ENCODE measurements around the gene TEAD4. TPM values are rescaled to one million over a fixed set of nuclear protein-coding genes. Genes with fewer than 3 reads are reported as not detected.
A peak's percentile ranks its signal among the peaks of the same experiment; 100 is the strongest.

The TEAD4 gene
- total RNA-seq, 1 experiment from 2014 or later = 33.8 TPM

- peak; percentile 45 for DNase-seq (ENCODE audit: unreplicated experiment)
- H3K36me3 Mint-ChIP-seq (ENCODE audit: insufficient read depth, unreplicated experiment) = peaks cover 45% of the 10 kb centered on the region
- ChIA-PET CTCF (no interaction called here), POLR2A (no interaction called here)
- no peaks in the 10 kb centered on the region for H3K27me3 Mint-ChIP-seq (ENCODE audit: insufficient read depth, unreplicated experiment)
- no peak overlapping the region for H3K4me3 Mint-ChIP-seq (ENCODE audit: unreplicated experiment)
- no TSS peak for BruUV-seq (replicated peaks)
- no peaks in the 10 kb centered on the region for H3K9me3 Mint-ChIP-seq (ENCODE audit: unreplicated experiment)
- H3K27ac Mint-ChIP-seq (ENCODE audit: low read depth, unreplicated experiment) = no peak overlapping the region
- intact Hi-C loops (cut with micrococcal nuclease) = no loop called here
- TF ChIP-seq, protein P1, sequence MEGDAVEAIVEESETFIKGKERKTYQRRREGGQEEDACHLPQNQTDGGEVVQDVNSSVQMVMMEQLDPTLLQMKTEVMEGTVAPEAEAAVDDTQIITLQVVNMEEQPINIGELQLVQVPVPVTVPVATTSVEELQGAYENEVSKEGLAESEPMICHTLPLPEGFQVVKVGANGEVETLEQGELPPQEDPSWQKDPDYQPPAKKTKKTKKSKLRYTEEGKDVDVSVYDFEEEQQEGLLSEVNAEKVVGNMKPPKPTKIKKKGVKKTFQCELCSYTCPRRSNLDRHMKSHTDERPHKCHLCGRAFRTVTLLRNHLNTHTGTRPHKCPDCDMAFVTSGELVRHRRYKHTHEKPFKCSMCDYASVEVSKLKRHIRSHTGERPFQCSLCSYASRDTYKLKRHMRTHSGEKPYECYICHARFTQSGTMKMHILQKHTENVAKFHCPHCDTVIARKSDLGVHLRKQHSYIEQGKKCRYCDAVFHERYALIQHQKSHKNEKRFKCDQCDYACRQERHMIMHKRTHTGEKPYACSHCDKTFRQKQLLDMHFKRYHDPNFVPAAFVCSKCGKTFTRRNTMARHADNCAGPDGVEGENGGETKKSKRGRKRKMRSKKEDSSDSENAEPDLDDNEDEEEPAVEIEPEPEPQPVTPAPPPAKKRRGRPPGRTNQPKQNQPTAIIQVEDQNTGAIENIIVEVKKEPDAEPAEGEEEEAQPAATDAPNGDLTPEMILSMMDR (IDR thresholded peaks at IDR 0.05; ENCODE audit: unreplicated experiment) = no peak
- H3K4me1 Mint-ChIP-seq (ENCODE audit: insufficient read depth, unreplicated experiment) = peaks cover 14% of the 10 kb centered on the region
These were observed 11.5 kb downstream of the TEAD4 start for GRCh38 chr12:2970744-2971143.

DNA sequence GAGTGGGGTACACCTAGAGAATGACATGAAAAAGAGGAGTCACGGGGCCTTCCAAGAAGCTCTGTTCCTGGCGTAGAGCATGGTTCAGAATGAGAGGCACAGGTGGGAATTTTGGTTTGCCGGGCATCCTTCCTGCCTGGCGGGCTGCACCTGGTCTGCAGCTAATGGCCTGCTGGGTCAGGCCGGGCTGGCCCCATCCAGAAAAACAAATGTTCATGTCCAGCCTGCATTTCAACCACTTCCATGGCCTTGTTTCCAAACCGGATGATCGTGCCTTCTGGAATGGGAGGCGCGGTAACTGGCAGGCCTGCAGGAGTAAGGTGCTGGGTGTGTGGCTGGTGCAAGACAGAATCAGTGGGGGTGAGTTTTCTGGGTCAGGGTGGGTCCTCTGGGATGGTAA is 14.4 kb downstream of the TEAD4 start:
- H3K27me3 Mint-ChIP-seq (ENCODE audit: insufficient read depth, unreplicated experiment) = no peaks in the 10 kb centered on the region
- BruUV-seq (replicated peaks) = no TSS peak
- H3K9me3 Mint-ChIP-seq (ENCODE audit: unreplicated experiment) = no peaks in the 10 kb centered on the region
- peaks cover 14% of the 10 kb centered on the region for H3K4me1 Mint-ChIP-seq (ENCODE audit: insufficient read depth, unreplicated experiment)
- no peak overlapping the region for H3K4me3 Mint-ChIP-seq (ENCODE audit: unreplicated experiment)
- ChIA-PET POLR2A (no interaction called here), CTCF (interaction anchor here (0.6 to 1.0 kb wide), 4 partner anchors 9 to 1087 kb away, joined by 3 read pairs; no protein-coding TSS in a partner anchor)
- intact Hi-C loops (cut with micrococcal nuclease) = no loop called here
- peaks cover 40% of the 10 kb centered on the region for H3K36me3 Mint-ChIP-seq (ENCODE audit: insufficient read depth, unreplicated experiment)
- no peak overlapping the region for H3K27ac Mint-ChIP-seq (ENCODE audit: low read depth, unreplicated experiment)
- no peak for DNase-seq (ENCODE audit: unreplicated experiment)
- TF ChIP-seq, protein P1 (IDR thresholded peaks at IDR 0.05; ENCODE audit: unreplicated experiment) = no peak

GRCh38 chr12:2974560-2974971 is 15.4 kb downstream of the TEAD4 start:
- DNase-seq (ENCODE audit: unreplicated experiment) = peak; percentile 6
- ChIA-PET POLR2A (no interaction called here), CTCF (interaction anchor here (0.7 to 1.0 kb wide), 2 partner anchors 10 to 60 kb away, joined by 3 read pairs; no protein-coding TSS in a partner anchor)
- no TSS peak for BruUV-seq (replicated peaks)
- TF ChIP-seq, protein P1 (IDR thresholded peaks at IDR 0.05; ENCODE audit: unreplicated experiment) = no peak
- Mint-ChIP-seq H3K36me3 (ENCODE audit: insufficient read depth, unreplicated experiment) (peaks cover 35% of the 10 kb centered on the region), H3K27me3 (ENCODE audit: insufficient read depth, unreplicated experiment) (no peaks in the 10 kb centered on the region), H3K27ac (ENCODE audit: low read depth, unreplicated experiment) (no peak overlapping the region), H3K4me3 (ENCODE audit: unreplicated experiment) (no peak overlapping the region), H3K9me3 (ENCODE audit: unreplicated experiment) (no peaks in the 10 kb centered on the region), H3K4me1 (ENCODE audit: insufficient read depth, unreplicated experiment) (peaks cover 14% of the 10 kb centered on the region)
- intact Hi-C loops (cut with micrococcal nuclease) = no loop called here

GRCh38 chr12:2976581-2976996 is 17.4 kb downstream of the TEAD4 start:
- Mint-ChIP-seq H3K27ac (ENCODE audit: low read depth, unreplicated experiment) (no peak overlapping the region), H3K27me3 (ENCODE audit: insufficient read depth, unreplicated experiment) (no peaks in the 10 kb centered on the region), H3K4me1 (ENCODE audit: insufficient read depth, unreplicated experiment) (peaks cover 7% of the 10 kb centered on the region), H3K36me3 (ENCODE audit: insufficient read depth, unreplicated experiment) (peaks cover 18% of the 10 kb centered on the region), H3K4me3 (ENCODE audit: unreplicated experiment) (no peak overlapping the region), H3K9me3 (ENCODE audit: unreplicated experiment) (no peaks in the 10 kb centered on the region)
- no TSS peak for BruUV-seq (replicated peaks)
- POLR2A ChIA-PET = interaction anchor here (0.9 kb wide), 1 partner anchor 10 kb away, joined by 4 read pairs; no protein-coding TSS in a partner anchor
- no peak for DNase-seq (ENCODE audit: unreplicated experiment)
- intact Hi-C loops (cut with micrococcal nuclease) = no loop called here
- CTCF ChIA-PET = interaction anchor here (0.9 to 1.5 kb wide), 2 partner anchors 92 to 97 kb away, joined by 4 to 6 read pairs; no protein-coding TSS in a partner anchor
- TF ChIP-seq, protein P1 (IDR thresholded peaks at IDR 0.05; ENCODE audit: unreplicated experiment) = no peak
